OCI-LY7 (cell line): ENCODE data around the gene ECI1.

Source experiments
- CTCF ChIP-seq: fragments of 200-600 bp; sonication (generic); conservative IDR thresholded peaks from 2 replicates; pipeline ENCODE4 v1.5.1; 2014; ENCODE audit warnings: mild to moderate bottlenecking, antibody characterized with exemption, low read length, moderate library complexity, mixed read lengths
- EZH2phosphoT487 ChIP-seq: fragments of 200-600 bp; sonication (generic); IDR thresholded peaks from 2 replicates; pipeline ENCODE4 v1.6.1; 2018; ENCODE audit warnings: low read depth, borderline replicate concordance, mild to moderate bottlenecking, mixed run types, antibody characterized with exemption, low read length, moderate library complexity, mixed read lengths

DNA sequence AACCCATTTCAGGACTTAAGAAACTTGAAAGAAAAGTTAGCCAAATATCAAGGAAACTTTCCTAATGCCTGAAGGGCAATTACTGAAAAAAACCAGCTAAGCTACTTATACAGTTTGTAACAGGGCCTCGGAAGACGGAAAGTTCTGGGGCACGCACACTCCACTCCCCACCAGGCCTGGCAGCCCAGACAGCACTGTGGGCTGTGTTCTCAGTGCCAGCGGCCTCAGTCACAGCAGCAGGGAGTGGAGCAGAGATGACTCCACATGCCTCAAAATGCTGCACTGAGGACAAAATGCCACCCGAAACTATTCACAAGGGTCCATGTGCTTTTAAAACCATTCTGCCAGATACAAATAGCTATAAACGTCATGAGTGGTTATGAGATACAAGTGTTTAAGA, 6.3 kb upstream of the ECI1 start:
- TF ChIP-seq CTCF (no peak), EZH2phosphoT487 (no peak)
